ENCODE results near the gene ZNF691. TPM values are rescaled to one million over a fixed set of nuclear protein-coding genes. Genes with fewer than 3 reads are reported as not detected.
"Not testable (repeated sequence)": the region's sequence is repeated elsewhere in the genome, so short reads cannot be mapped to it uniquely, and the experiment has no call there.

The ZNF691 gene
- total RNA-seq, 1 experiment from 2014 or later: 13.5 TPM

DNA sequence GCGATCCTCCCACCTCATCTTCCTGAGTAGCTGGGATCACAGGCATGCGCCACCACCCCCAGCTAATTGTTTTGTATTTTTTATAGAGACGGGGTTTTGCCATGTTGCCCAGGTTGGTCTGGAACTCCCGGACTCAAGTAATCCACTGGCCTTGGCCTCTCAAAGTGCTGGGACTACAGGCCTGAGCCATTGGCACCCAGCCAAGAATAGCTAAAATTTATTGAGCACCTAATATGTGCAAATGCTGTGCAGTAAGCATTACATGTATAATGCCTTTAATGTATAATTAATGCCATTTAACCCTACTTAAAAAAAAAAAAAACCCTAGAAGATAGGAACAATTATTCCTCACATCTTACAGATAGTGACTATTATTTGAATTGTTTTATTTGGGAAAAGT lies 42.9 kb downstream of the ZNF691 start:
- no peak for TF ChIP-seq EZH2 (IDR thresholded peaks at IDR 0.05; ENCODE audit: borderline replicate concordance, low read depth, low read length, poor library complexity, severe bottlenecking)
- TF ChIP-seq, protein P1, sequence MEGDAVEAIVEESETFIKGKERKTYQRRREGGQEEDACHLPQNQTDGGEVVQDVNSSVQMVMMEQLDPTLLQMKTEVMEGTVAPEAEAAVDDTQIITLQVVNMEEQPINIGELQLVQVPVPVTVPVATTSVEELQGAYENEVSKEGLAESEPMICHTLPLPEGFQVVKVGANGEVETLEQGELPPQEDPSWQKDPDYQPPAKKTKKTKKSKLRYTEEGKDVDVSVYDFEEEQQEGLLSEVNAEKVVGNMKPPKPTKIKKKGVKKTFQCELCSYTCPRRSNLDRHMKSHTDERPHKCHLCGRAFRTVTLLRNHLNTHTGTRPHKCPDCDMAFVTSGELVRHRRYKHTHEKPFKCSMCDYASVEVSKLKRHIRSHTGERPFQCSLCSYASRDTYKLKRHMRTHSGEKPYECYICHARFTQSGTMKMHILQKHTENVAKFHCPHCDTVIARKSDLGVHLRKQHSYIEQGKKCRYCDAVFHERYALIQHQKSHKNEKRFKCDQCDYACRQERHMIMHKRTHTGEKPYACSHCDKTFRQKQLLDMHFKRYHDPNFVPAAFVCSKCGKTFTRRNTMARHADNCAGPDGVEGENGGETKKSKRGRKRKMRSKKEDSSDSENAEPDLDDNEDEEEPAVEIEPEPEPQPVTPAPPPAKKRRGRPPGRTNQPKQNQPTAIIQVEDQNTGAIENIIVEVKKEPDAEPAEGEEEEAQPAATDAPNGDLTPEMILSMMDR (conservative IDR thresholded peaks at IDR 0.05; ENCODE audit: low read depth, low read length): no peak
- H3K9me3 ChIP-seq (ENCODE audit: low read depth, low read length, poor library complexity, severe bottlenecking): no peaks in the 10 kb centered on the region
- no peak overlapping the region for H3K4me3 ChIP-seq (ENCODE audit: low read depth, low read length, poor library complexity, severe bottlenecking)
- intact Hi-C loops (cut with micrococcal nuclease; ENCODE audit: unreplicated experiment): no loop called here
- CTCF ChIA-PET: no interaction called here
- POLR2A ChIA-PET (ENCODE audit: low non-redundant PET): no interaction called here
- no peak overlapping the region for H3K27ac ChIP-seq (ENCODE audit: low read depth, low read length, poor library complexity, severe bottlenecking)
- H3K27me3 ChIP-seq (replicated peaks; ENCODE audit: insufficient read depth, low read depth, low read length, poor library complexity): no peaks in the 10 kb centered on the region
- no peaks in the 10 kb centered on the region for H3K4me1 ChIP-seq (ENCODE audit: insufficient read depth, low read length, poor library complexity, severe bottlenecking)
- no TSS peak for BruUV-seq (replicated peaks)
- no peak for DNase-seq (ENCODE audit: low spot score)
- H3K36me3 ChIP-seq (ENCODE audit: insufficient read depth, low read length, poor library complexity, severe bottlenecking): no peaks in the 10 kb centered on the region

DNA sequence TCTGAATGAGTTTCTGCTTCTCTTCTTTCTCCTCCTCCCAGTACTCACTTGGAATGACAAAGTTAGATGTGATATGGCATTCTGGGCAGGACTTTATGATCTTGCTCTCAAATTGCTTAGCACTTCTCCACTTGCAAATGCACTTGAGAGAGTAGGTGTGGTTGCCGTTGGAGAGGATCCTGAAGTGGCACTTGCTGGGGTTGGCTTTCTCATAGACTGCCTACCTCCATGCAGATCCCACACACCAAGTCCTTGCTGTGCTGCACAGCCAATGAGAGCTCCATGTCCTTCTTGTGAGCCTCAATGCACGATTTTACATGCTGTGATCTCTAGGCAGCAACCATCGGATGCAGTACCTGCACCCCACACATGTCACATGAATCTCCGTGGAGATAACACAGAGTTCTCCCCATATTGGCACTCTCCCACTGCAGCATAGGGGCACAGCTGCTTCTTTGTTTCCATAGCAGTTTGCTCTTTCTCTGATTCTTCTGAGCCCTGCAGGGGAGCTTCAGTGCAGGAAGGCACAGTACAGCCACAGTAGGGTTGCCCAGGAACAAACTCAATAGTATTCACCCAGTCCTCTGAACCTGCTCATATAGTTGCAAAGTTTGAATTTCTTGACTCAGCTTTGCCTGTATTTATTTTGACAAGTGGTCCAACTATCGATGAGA lies 45.2 kb downstream of the ZNF691 start:
- POLR2A ChIA-PET (ENCODE audit: low non-redundant PET): no interaction called here
- Histone ChIP-seq H3K27ac (ENCODE audit: low read depth, low read length, poor library complexity, severe bottlenecking) (no peak overlapping the region), H3K4me3 (ENCODE audit: low read depth, low read length, poor library complexity, severe bottlenecking) (no peak overlapping the region), H3K36me3 (ENCODE audit: insufficient read depth, low read length, poor library complexity, severe bottlenecking) (no peaks in the 10 kb centered on the region), H3K9me3 (ENCODE audit: low read depth, low read length, poor library complexity, severe bottlenecking) (no peaks in the 10 kb centered on the region), H3K4me1 (ENCODE audit: insufficient read depth, low read length, poor library complexity, severe bottlenecking) (no peaks in the 10 kb centered on the region), H3K27me3 (replicated peaks; ENCODE audit: insufficient read depth, low read depth, low read length, poor library complexity) (no peaks in the 10 kb centered on the region)
- BruUV-seq (replicated peaks): no TSS peak
- DNase-seq (ENCODE audit: low spot score): no peak
- intact Hi-C loops (cut with micrococcal nuclease; ENCODE audit: unreplicated experiment): no loop called here
- TF ChIP-seq, protein P1 (conservative IDR thresholded peaks at IDR 0.05; ENCODE audit: low read depth, low read length): no peak
- no peak for TF ChIP-seq EZH2 (IDR thresholded peaks at IDR 0.05; ENCODE audit: borderline replicate concordance, low read depth, low read length, poor library complexity, severe bottlenecking)
- CTCF ChIA-PET: no interaction called here

DNA sequence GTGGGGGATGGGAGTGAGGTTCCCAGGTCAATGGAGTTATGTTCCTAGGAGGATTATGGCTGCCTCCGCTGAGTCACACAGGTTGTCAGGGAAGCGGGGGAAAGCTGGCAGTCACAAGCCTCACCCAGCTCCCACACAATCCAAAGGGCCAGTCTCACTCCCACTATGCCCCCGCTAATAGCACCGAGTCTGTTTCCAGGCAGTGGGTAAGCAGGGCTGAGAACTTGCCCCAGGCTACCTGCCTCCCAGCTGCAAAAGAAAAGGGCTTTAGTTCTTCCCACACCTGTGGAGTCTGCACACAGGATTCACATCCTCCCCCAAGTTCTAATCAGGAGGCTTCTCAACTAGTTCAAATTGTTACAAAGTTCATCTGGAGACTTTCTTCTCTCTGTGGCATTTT lies 53.5 kb downstream of the ZNF691 start:
- H3K9me3 ChIP-seq (ENCODE audit: low read depth, low read length, poor library complexity, severe bottlenecking); intact Hi-C loops (cut with micrococcal nuclease; ENCODE audit: unreplicated experiment); CTCF ChIA-PET; DNase-seq (ENCODE audit: low spot score); H3K36me3 ChIP-seq (ENCODE audit: insufficient read depth, low read length, poor library complexity, severe bottlenecking); BruUV-seq (replicated peaks); H3K4me1 ChIP-seq (ENCODE audit: insufficient read depth, low read length, poor library complexity, severe bottlenecking); H3K4me3 ChIP-seq (ENCODE audit: low read depth, low read length, poor library complexity, severe bottlenecking); H3K27ac ChIP-seq (ENCODE audit: low read depth, low read length, poor library complexity, severe bottlenecking); H3K27me3 ChIP-seq (replicated peaks; ENCODE audit: insufficient read depth, low read depth, low read length, poor library complexity): not testable (repeated sequence)
- POLR2A ChIA-PET (ENCODE audit: low non-redundant PET): interaction anchor here (0.6 kb wide), 1 partner anchor 35 kb away, joined by 4 read pairs; no protein-coding TSS in a partner anchor

Other genes starting within 250 kb of the ZNF691 start
- gene PPIH, start 188.2 kb upstream of the ZNF691 start, total RNA-seq (2021): 75.9 and 79.0 TPM in 2 replicates
- gene YBX1, start 164.2 kb upstream of the ZNF691 start, total RNA-seq (2021): 1,480 and 1,576 TPM in 2 replicates
- not detected in 2 replicates for gene CLDN19, start 106.4 kb upstream of the ZNF691 start, total RNA-seq (2021)
- gene P3H1, start 79.6 kb upstream of the ZNF691 start, total RNA-seq (2021): 57.8 and 64.9 TPM in 2 replicates
- gene C1orf50, start 79.4 kb upstream of the ZNF691 start, total RNA-seq (2021): 13.1 and 14.7 TPM in 2 replicates
- 1.2 and 1.7 TPM in 2 replicates for gene TMEM269, start 61.6 kb upstream of the ZNF691 start, total RNA-seq (2021)
- 3.0 and 3.5 TPM in 2 replicates for gene ERMAP, start 29.5 kb upstream of the ZNF691 start, total RNA-seq (2021)
- gene SVBP, start 29.2 kb upstream of the ZNF691 start, total RNA-seq (2021): 49.4 and 50.8 TPM in 2 replicates
- gene SLC2A1, start 112.3 kb downstream of the ZNF691 start, total RNA-seq (2021): 36.7 and 43.2 TPM in 2 replicates

All from A673 (cell line).